ENCODE measurements around the gene ST6GALNAC4.

The ST6GALNAC4 gene

GRCh38 chr9:127945942-127946341 is 29.1 kb upstream of the ST6GALNAC4 start:
- DNase-seq: no peak

- no peak for DNase-seq
Measured at GRCh38 chr9:127945338-127945737, 28.5 kb upstream of the ST6GALNAC4 start.

DNA sequence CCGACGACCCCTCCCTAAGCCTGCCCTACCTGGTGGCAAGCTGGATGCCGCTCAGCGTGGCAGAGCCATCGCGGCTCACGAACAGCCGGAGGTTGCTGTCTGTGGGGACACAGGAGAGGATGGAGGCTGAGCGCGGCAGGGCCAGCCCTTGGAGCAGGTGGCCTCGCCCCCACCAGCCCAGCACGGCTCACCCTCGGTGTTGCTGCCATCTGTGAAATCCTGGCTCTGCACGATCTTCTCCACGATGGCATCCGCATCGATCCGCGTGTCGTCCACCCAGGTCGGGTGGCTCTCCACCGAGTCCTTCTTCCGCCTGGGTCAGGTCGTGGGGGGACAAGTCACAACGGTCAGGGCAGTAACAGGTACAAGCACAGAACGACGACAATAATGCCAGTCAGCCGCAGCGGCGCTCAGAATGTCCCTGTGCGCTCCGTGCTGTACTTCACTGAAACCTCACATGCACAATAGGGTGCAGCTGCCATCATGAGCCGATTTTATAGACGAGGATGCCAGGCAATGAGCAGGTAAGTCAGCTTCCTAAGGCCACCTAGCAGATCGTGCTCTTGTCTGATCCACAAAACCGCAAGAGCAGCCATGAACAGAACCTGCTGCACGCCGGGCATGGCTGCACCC is 27.9 kb upstream of the ST6GALNAC4 start:
- DNase-seq: no peak

- peak; percentile 74 for DNase-seq
Measured at GRCh38 chr9:127943731-127944144, 26.9 kb upstream of the ST6GALNAC4 start.

GRCh38 chr9:127943011-127943662 is 26.3 kb upstream of the ST6GALNAC4 start:
- DNase-seq: no peak

DNA sequence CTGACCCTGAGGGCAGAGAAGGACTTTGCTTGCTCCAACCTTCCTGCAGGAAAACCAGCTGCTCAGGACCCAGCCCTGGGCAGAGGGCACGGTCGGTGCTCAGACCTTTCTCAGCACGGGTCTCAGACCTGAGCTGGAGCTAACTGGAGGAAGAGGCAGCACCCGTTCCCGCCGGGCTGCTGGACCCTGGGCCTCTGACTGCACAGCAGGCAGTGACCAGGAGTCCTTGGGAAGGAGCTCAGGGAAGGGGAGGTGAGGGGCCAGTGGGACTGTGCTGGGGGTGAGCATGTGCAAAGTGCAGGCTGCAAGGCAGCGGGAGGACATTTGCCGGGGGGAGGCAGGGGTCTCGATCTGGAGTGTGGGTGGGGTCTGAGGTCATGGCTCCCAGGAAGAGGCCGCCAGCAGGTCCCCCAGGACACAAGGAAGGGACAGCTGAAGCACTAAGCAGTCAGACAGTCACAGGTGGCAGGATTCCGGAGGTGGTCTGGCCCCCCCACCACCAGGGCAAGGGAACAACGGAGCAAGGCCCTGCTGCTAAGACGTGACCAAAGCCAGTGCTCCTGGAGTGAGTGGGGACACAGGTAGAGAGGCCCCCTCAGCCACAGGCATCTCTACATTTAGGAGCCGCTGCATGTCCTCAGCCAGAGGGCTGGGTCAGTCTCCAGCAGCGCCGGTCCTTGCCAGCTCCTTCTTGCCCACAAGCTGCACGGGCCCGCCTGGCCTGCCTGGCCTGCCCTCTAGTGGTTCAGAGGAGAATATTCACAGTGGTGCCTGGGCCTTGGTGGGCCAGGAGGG is 25.6 kb upstream of the ST6GALNAC4 start:
- peak; percentile 59 for DNase-seq

- no peak for DNase-seq
Measured at GRCh38 chr9:127941961-127942215, 25.0 kb upstream of the ST6GALNAC4 start.

DNA sequence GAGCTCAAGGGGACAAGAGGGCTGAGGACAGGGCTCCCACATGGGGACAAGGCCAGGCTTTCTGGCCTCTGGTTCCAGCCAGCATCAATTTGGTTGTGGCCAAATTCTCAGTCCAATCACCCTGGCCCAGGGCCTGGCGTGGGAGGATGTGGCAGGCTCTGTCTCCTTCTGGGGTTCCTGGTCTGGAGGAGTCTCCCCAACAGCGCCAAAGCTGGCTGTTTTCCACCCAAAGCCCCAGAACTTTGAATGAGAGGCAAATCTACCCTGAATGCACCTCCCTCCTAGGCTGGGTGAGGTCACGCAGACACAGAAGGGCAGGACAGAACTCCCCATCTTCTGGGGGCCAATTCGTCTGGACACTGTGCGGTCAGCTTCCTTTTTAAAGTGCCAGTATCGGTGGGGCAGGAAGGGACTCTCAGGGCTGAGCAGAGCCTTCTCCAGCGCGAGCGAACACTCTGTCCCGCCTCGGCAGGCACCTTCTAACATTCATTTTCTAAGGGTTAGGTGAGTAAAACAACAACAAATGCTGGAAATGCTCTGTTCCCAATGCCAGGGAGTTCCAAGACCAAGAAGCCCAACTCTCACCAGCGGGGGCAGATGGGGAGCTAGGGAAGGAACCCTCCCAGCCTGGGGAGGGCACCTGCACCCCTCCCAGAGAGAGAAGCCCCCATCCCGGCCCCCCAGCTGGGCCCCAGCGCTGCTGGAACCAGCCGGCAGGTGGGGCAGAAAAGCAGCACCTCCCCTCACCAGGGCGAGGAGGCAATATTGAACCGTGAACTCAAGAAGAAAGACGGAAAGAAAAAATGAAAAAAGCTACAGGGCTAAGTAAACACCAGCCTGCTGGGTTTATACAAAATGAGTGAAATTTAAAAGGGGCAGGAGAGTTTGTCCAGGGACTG is 24.5 kb upstream of the ST6GALNAC4 start:
- no peak for DNase-seq

GRCh38 chr9:127940593-127940992 is 23.8 kb upstream of the ST6GALNAC4 start:
- no peak for DNase-seq

DNA sequence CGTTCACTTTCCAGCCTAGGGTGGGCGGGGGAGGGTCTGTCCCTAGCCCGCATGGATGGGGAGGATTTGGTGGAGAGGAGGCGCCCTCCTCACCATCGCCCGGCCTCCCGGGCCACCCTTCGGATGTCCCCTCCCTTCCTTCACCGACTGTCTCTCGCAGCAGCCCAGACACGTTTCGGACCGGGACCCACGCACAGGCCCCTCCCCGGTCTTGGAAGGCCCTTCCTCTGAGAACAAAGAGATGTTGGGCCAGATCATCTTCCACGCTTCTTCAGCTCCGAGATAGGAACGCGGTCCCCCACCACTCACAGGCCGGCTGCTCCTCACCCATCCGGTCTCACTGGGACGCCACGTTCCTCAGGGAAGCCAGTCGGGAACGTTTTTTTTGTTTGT is 21.5 kb upstream of the ST6GALNAC4 start:
- no peak for DNase-seq

GRCh38 chr9:127937388-127938297 is 20.8 kb upstream of the ST6GALNAC4 start, which contains the start of gene DPM2:
Gene DPM2, minus strand, starts transcription at chr9:127937854. Its CDS starts 34 bp downstream, at chr9:127937820.
- peak; percentile 88 for DNase-seq

DNA sequence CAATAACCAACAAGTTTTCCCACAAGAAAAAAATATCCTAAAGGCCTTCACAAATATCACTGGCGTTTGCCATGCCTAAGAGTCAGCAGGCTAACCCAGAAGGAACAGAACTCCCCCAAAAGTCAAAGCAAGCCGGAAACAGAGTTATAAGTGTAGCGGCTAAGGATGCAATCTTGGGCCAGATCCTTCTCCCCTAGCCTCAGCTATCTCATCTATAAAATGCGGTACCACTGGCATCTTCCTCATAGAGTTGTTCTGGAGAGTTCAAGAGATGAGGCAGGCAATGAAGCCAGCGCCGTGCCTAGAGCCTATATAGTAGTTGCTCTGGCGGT is 20.2 kb upstream of the ST6GALNAC4 start:
- no peak for DNase-seq

DNA sequence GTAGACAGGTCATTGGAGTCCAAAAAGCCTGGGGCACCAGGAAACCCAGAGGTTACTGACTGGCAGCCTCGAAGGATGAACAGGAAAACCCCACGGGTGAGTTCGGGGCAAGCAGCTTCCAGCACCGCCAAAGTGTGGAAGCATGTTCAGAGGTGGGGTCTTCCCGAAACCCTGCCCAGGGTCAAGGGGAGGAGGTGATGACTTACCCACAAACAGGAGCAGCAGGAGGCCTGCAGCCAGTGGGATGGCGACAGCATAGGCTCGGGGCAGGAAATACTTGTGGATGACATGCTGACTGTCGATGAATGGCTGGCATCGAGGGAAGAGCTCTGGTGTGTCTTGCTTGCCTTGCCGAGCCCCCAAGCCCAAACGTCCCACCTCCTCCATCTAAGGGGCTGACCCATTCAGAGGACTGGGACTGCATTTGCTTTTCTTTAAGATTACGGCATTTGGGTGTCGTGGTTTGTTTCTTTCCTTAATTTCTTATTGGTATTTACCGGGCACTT is 19.6 kb upstream of the ST6GALNAC4 start:
- DNase-seq: no peak

- no peak for DNase-seq
Measured at GRCh38 chr9:127935765-127936221, 19.0 kb upstream of the ST6GALNAC4 start.

GRCh38 chr9:127934986-127935385 is 18.1 kb upstream of the ST6GALNAC4 start:
- no peak for DNase-seq

- no peak for DNase-seq
Measured at GRCh38 chr9:127934248-127934647, 17.4 kb upstream of the ST6GALNAC4 start.

DNA sequence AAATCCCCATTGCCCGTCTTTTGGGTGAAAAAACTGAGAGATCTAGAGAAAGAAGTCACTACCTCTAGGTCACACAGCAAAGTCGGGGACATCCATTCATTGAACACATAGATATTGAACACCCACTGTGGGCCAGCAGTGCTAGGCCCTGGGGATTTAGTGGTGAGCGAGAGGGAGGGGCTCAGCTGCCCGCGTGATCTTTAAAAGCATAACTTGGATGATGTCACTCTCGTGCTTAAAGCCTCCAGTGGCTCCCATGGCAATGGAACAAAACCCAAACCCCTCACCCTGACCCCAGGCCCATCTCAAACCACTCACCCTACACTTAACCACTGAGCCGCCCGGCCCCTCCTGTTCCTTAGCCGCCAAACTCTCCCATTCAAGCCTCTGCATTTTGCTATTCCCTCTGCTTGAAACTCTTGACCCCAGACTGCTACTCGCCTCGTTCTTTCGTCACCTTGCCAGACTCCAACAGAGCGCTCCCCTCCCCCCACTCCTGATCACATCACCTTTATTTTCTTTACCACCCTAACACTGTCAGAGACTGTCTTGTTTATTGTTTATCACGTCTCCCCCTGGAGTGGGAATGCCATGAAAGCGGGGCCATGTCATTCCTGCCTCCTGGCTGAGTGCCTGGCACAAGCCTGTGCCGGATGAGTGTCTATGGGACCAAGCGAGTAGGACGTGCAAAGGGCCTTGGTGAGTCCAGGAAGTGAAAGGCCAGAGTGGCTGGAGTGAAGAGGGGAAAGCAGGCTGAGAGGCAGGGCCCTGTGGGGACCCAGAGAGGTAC is 14.4 kb upstream of the ST6GALNAC4 start:
- peak; percentile 78 for DNase-seq

- peak; percentile 82 for DNase-seq
Measured at GRCh38 chr9:127930231-127931091, 13.6 kb upstream of the ST6GALNAC4 start, which contains the start of gene PIP5KL1. Gene PIP5KL1, minus strand, starts transcription at chr9:127930777. Its CDS starts 25 bp downstream, at chr9:127930752.

- no peak for DNase-seq
Measured at GRCh38 chr9:127929625-127929979, 12.8 kb upstream of the ST6GALNAC4 start.

All from fibroblast of skin of back (primary cell).